ENCODE results near the gene PRRG3.

- no peak for TF ChIP-seq CTCF (IDR thresholded peaks at IDR 0.05)
- TF ChIP-seq EP300 (IDR thresholded peaks at IDR 0.05), result no peak
- no peak for TF ChIP-seq POLR2A (IDR thresholded peaks at IDR 0.05)
Observed at GRCh38 chrX:151700581-151700980, 5.3 kb downstream of the PRRG3 start.

Measured in ovary (tissue), 3 donors.